Colonic mucosa (tissue), 4 donors: ENCODE measurements around the gene THSD7B. TPM values are rescaled to one million over a fixed set of nuclear protein-coding genes. Genes with fewer than 3 reads are reported as not detected.

Experiments
- DNase-seq: peaks from one replicate; pipeline ENCODE4 v3.0.0-alpha.2; 2020
- H3K27ac ChIP-seq: fragments of 200-600 bp; one replicate; pipeline ENCODE4 v1.8.0; 2021
- H3K27me3 ChIP-seq: fragments of 200-600 bp; one replicate; pipeline ENCODE4 v1.8.0; 2021
- H3K36me3 ChIP-seq: fragments of 200-600 bp; one replicate; pipeline ENCODE4 v1.8.0; 2021
- H3K4me1 ChIP-seq: fragments of 200-600 bp; one replicate; pipeline ENCODE4 v1.8.0; 2021; ENCODE audit warnings: mild to moderate bottlenecking
- H3K4me3 ChIP-seq: fragments of 200-600 bp; one replicate; pipeline ENCODE4 v1.8.0; 2021
- H3K9ac ChIP-seq, 2 donors: one replicate each; pipeline ENCODE4 v1.7.0; 2013; ENCODE audit warnings: control low read depth in 2 of 2, low read depth in 2 of 2, low read length in 2 of 2
- H3K9me3 ChIP-seq: fragments of 200-600 bp; one replicate; pipeline ENCODE4 v1.8.0; 2021
- CTCF ChIP-seq: fragments of 200-600 bp; IDR thresholded peaks from one replicate; pipeline ENCODE4 v1.8.0; 2022; ENCODE audit warnings: antibody characterized with exemption, mild to moderate bottlenecking
- intact Hi-C: fragments of 100-400 bp; cut with DNase I; formaldehyde crosslinking; loops from one replicate; pipeline ENCODE4 v1.14.1; 2022
- total RNA-seq, 2 donors: library from RNA; stranded (reverse); fragmentation: NEBNext Ultra II Directional in 1 of 2; extraction: Animal tissue kit (Norgen Biotek cat#: 25700) in 1 of 2; gene quantifications; one replicate each; pipeline ENCODE4 v1.2.1, GENCODE V29; 2021
- donor health status: healthy.
- donor health status: DM: no; HTN: no; CAD: no.
- donor health status: DM: no; HTN: no; CAD: no.

Gene THSD7B
- total RNA-seq, 2 donors from 2014 or later: 0.05 to 0.29 TPM

GRCh38 chr2:137379186-137379585, 613.8 kb downstream of the THSD7B start:
- no peak for DNase-seq

GRCh38 chr2:137380610-137381009, 615.3 kb downstream of the THSD7B start:
- no peaks in the 10 kb centered on the region for H3K36me3 ChIP-seq
- DNase-seq: no peak
- no peaks in the 10 kb centered on the region for H3K4me1 ChIP-seq
- no peak overlapping the region for H3K9ac ChIP-seq
- no peaks in the 10 kb centered on the region for H3K9me3 ChIP-seq
- no peaks in the 10 kb centered on the region for H3K27me3 ChIP-seq
- no peak overlapping the region for H3K27ac ChIP-seq
- no peak overlapping the region for H3K4me3 ChIP-seq
- no peak for TF ChIP-seq CTCF
- intact Hi-C loops: no loop called here

More at GRCh38 chr2:137379186-137379585, 613.8 kb downstream of the THSD7B start:
- Histone ChIP-seq H3K27ac (no peak overlapping the region), H3K9me3 (no peaks in the 10 kb centered on the region), H3K4me3 (no peak overlapping the region), H3K9ac (no peak overlapping the region), H3K36me3 (no peaks in the 10 kb centered on the region), H3K4me1 (no peaks in the 10 kb centered on the region), H3K27me3 (no peaks in the 10 kb centered on the region)
- intact Hi-C loops: no loop called here
- TF ChIP-seq CTCF: no peak

- no peak overlapping the region for H3K4me3 ChIP-seq
- intact Hi-C loops: no loop called here
- no peak for TF ChIP-seq CTCF
- no peaks in the 10 kb centered on the region for H3K9me3 ChIP-seq
- no peaks in the 10 kb centered on the region for H3K4me1 ChIP-seq
- no peak for DNase-seq
- H3K9ac ChIP-seq: no peak overlapping the region
- no peaks in the 10 kb centered on the region for H3K36me3 ChIP-seq
- no peak overlapping the region for H3K27ac ChIP-seq
- no peaks in the 10 kb centered on the region for H3K27me3 ChIP-seq
Observed at GRCh38 chr2:137381731-137382130, 616.4 kb downstream of the THSD7B start.

- Histone ChIP-seq H3K9me3 (no peaks in the 10 kb centered on the region), H3K27ac (no peak overlapping the region), H3K27me3 (no peaks in the 10 kb centered on the region), H3K4me3 (no peak overlapping the region), H3K9ac (no peak overlapping the region), H3K4me1 (no peaks in the 10 kb centered on the region), H3K36me3 (no peaks in the 10 kb centered on the region)
- TF ChIP-seq CTCF: no peak
- intact Hi-C loops: no loop called here
- no peak for DNase-seq
Observed at GRCh38 chr2:137383391-137383790, 618.0 kb downstream of the THSD7B start.

GRCh38 chr2:137387044-137387443, 621.7 kb downstream of the THSD7B start:
- intact Hi-C loops: no loop called here
- no peaks in the 10 kb centered on the region for H3K36me3 ChIP-seq
- H3K9ac ChIP-seq: no peak overlapping the region
- H3K4me1 ChIP-seq: no peaks in the 10 kb centered on the region
- DNase-seq: no peak
- no peak for TF ChIP-seq CTCF
- no peaks in the 10 kb centered on the region for H3K27me3 ChIP-seq
- no peak overlapping the region for H3K27ac ChIP-seq
- H3K4me3 ChIP-seq: no peak overlapping the region
- no peaks in the 10 kb centered on the region for H3K9me3 ChIP-seq

GRCh38 chr2:137405496-137405895, 640.2 kb downstream of the THSD7B start:
- no peak for TF ChIP-seq CTCF
- Histone ChIP-seq H3K4me1 (no peaks in the 10 kb centered on the region), H3K9ac (no peak overlapping the region), H3K9me3 (no peaks in the 10 kb centered on the region), H3K27me3 (no peaks in the 10 kb centered on the region), H3K4me3 (no peak overlapping the region), H3K27ac (no peak overlapping the region), H3K36me3 (no peaks in the 10 kb centered on the region)
- no peak for DNase-seq
- intact Hi-C loops: no loop called here
